ENCODE results near the gene ZYG11A.

The ZYG11A gene

DNA sequence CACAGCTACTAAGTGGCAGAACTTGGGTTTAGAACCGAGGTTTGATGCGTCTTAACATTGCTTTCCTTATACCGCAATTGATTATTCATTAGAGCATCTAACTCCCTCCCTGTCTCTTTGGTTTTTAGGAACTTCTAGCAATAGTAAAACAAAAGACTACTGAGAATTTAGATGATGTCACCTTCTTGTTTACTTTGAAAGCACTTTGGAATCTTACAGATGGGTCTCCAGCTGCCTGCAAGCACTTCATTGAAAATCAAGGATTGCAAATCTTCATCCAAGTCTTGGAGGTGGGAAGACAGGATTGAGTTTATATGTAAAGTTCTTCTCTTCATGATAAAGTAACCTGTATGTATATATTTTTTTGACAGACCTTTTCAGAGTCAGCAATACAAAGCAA is 35.0 kb downstream of the ZYG11A start:
- no peak for DNase-seq (ENCODE audit: low read depth)

DNA sequence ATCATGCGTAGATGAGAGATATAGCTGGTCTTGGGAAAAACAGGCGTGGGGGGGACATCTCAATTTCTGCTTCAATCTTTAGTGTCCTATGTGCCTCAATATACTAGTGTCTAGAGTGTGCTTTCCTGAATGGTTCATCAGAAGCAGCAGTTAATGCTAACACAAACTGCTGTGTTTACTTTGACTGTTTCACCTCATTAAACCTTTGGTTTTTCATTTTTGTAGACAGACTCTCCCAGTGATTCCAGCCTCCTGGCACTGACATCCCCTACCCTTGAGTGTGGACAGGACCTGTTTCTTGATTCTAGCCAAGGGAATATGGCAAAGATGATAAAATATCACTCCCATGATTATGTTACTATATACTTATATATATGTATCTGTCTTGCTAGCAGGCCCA is 37.6 kb downstream of the ZYG11A start:
- no peak for DNase-seq (ENCODE audit: low read depth)

DNA sequence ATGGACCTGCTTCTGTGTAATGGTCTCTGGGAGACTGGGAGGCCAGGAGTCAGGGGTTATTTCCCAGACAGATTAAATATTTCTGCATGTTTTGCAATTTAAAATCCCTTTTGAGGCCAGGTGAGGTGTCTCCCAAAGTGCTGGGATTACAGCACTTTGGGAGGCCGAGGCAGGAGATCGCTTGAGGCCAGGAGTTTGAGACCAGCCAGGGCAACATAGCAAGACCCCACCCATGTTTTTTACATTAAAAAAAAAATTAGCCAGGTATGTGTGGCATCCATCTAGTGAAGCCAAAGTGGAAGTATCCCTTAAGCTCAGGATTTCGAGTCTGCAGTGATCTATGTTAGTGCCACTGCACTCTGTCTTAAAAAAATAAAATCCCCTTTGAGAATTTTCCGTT is 44.9 kb downstream of the ZYG11A start:
- no peak for DNase-seq (ENCODE audit: low read depth)

- DNase-seq (ENCODE audit: low read depth), result no peak
Observed at GRCh38 chr1:52892424-52893215, 50.1 kb downstream of the ZYG11A start.

- DNase-seq (ENCODE audit: low read depth), result no peak
Observed at GRCh38 chr1:52899445-52899894, 56.9 kb downstream of the ZYG11A start.

- DNase-seq (ENCODE audit: low read depth), result no peak
Observed at GRCh38 chr1:52900402-52900801, 57.8 kb downstream of the ZYG11A start.

- DNase-seq (ENCODE audit: low read depth), result no peak
Observed at GRCh38 chr1:52901384-52901783, 58.8 kb downstream of the ZYG11A start.

DNA sequence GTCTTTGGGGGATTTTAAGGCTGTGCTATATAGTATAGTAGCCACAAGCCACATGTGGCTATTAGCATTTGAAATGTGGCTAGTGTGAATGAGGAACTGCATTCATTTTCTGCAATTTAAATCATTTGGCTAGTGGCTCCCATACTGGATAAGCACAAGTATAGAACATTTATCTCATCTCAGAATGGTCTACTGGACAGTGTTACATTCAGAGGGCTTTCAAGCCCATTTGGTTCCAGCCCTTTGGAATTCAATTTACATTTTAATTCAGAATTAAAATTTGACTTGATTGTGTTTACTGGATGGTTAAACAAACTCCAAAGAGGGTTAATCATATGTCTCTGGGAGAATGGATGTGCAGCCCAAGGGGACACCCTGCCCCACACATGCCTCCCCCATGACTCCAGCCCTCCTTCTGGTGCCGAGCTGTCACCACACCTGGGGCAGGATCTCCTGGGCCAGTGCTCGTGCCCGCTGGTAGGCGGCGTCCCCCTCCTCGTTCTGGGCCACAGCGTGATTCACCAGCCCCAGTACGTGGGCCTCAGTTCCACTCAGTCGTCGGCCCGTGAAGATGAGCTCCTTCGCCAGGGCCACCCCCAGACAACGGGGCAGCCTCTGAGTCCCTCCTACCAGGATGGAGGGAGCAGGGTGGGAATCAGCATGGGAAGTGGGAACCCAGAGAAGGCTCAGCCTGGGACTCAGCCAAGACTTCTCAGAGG is 61.8 kb downstream of the ZYG11A start:
- DNase-seq (ENCODE audit: low read depth), result no peak

DNA sequence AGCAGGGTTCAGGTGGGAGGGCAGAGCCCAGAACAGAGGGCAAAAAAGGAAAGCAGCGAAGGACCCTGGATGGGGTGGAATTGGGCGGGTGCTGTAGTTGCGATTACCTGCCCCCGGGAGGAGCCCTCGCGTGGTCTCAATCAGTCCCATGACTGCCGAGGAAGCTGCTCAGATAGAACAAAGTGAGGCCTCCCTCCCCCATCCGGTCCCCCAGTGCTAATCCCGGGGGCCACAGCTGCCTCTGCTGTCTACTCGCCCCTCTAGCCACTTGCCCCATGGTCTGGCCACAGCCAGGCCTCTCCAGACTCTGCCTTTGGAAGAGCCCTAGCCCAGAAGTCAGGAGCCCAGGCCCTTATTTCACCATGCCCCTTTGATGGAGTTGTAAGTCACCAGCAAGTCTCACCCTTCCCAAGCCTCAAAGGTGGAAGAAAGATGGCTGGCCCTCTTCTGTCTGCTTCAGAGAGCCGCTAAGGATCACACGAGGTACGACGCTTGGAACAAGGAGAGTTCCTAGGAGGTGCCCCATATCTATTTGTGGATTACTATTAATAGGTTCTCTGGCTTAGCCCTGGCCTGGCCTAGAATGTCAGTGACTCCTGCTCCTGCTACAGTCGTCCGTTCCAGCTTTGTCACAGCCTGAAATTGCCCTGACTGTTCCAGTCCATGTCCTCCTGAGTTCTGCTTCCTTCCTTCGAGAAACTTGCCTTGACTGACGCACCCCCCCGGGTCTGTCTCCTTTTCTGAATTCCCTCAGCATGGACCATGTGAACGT is 62.6 kb downstream of the ZYG11A start:
- DNase-seq (ENCODE audit: low read depth), result no peak

GRCh38 chr1:52906135-52906603 is 63.6 kb downstream of the ZYG11A start:
- no peak for DNase-seq (ENCODE audit: low read depth)

GRCh38 chr1:52907068-52907811 is 64.7 kb downstream of the ZYG11A start:
- no peak for DNase-seq (ENCODE audit: low read depth)

DNA sequence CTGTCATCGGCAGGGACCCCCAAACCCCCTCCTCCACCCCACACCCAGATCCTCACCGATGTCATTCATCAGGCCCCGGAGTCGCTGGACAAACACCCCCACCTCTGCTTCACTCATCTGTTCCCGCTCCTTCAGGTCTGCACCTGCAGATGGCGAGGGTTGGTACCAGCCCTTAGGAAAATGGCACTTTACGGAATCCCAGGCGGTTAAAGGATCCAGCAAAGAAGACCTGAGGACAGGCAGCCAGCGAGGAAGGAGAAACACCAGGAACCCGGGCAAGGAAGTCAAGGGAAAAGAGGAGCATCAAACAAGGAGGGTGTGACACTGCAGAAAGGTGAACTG is 65.2 kb downstream of the ZYG11A start:
- DNase-seq (ENCODE audit: low read depth), result no peak

DNA sequence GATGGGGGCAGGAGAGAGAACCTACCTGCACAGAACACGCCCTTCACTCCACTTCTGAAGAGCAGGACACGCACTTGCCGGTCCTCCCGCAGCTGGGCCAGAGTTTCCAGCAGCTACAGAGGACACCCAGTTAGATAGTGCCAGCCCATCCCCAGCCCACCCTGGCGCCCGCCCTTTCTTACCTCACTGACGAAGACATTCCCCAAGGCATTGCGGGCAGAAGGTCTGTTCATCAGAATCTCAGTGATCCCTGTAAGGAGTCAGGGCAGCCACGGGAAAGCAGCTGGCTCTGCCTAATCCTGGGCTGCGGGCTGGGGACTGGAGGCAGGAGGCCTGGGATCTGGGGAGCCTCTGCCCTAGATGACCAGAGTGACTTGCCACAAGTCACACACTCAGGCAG is 69.0 kb downstream of the ZYG11A start:
- no peak for DNase-seq (ENCODE audit: low read depth)

GRCh38 chr1:52913014-52913413 is 70.5 kb downstream of the ZYG11A start:
- DNase-seq (ENCODE audit: low read depth), result no peak

DNA sequence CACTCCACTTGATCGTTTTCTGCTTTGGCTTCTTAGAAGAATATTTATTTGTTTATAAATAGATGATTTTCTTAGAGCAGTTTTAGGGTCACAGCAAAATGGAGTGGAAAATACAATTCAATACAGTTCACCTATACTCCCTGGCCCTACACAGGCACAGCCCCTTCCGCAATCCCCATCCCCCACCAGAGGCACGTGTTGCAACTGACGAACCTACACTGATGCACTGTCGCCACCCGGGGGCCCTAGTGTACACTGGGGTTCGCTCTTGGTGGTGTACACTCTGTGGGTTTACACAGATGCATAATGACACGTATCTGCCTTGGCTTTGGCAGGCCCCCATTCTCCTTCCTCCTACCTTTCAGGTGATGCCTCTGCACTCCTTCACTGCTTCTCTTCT is 71.0 kb downstream of the ZYG11A start:
- no peak for DNase-seq (ENCODE audit: low read depth)

DNA sequence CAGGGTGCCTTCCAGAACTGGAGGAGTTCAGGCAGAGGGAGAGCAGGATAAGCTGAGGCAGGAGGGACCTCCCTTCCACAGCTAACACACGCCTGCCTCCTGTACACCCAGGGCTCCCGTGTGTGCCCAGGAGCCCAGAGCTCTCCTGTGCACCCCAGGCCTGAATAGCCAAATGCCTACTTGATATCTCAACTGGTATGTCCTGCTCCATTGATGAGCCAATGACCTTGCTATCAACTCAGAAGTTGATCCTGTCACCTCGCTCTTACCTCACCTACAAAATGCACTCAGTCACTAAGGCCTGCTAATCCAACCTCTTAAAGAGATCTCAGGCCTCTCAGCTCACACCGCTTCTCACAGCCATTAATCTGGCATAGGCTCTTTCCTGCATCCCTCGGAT is 71.9 kb downstream of the ZYG11A start:
- no peak for DNase-seq (ENCODE audit: low read depth)

DNA sequence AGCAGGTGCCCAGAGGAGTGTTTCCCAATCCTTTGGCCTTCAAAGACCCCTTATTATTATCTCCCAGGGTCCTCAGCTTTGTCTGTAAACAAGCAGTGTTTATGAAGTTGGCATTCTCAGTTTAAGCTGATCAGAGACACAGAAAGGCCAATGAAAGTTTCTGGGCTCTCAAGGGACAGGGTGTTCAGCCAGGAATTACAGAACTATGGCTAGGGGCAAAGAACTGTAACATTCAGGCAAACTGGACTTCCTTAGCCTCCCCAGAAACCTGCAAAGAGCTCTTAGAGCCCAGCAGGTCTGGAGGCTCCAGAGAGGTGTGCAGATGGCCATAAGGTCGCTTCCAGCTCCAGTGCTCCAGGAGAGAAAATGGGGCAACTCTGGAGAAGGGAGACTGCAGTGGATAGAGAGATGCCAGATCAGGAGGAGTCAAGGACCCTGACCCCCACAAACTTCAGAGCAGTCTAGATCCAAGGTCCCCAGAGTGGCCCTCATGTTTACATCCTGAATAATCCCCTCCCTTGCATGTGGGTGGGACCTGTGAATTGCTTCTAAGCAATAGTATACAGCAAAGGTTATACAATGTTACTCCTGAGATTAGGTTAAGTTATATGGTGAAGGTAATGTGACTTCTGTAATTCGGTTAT is 72.8 kb downstream of the ZYG11A start:
- no peak for DNase-seq (ENCODE audit: low read depth)

- DNase-seq (ENCODE audit: low read depth), result no peak
Observed at GRCh38 chr1:52915855-52916220, 73.3 kb downstream of the ZYG11A start.

GRCh38 chr1:52916241-52916975 is 73.8 kb downstream of the ZYG11A start:
- DNase-seq (ENCODE audit: low read depth), result no peak

GRCh38 chr1:52917156-52917555 is 74.6 kb downstream of the ZYG11A start:
- DNase-seq (ENCODE audit: low read depth), result no peak

GRCh38 chr1:52917581-52917980 is 75.0 kb downstream of the ZYG11A start:
- no peak for DNase-seq (ENCODE audit: low read depth)
